Breast epithelium (tissue), 3 donors: ENCODE results near the gene ARID1A.

Experiments used
- CTCF ChIP-seq, 3 donors: fragments of 450-650 bp; IDR thresholded peaks; one replicate each; pipeline ENCODE4 v1.5.1; 2016 to 2017; ENCODE audit warnings: antibody characterized with exemption in 3 of 3, mild to moderate bottlenecking in 3 of 3, moderate library complexity in 3 of 3
- POLR2A ChIP-seq: fragments of 450-650 bp; IDR thresholded peaks from one replicate; pipeline ENCODE4 v1.6.1; 2016; ENCODE audit warnings: antibody characterized with exemption, mild to moderate bottlenecking, moderate library complexity
- POLR2AphosphoS5 ChIP-seq, 3 donors: sonication (generic); formaldehyde crosslinking; IDR thresholded peaks; one replicate each; pipeline ENCODE4 v1.6.1; 2017; ENCODE audit warnings: antibody characterized with exemption in 3 of 3

- TF ChIP-seq CTCF (IDR thresholded peaks at IDR 0.05) (no peak), POLR2AphosphoS5 (IDR thresholded peaks at IDR 0.05) (no peak), POLR2A (no peak)
These were observed 92.6 kb downstream of the ARID1A start for GRCh38 chr1:26788515-26788785.
